HL-60 (cell line): Measurements from ENCODE around the gene TPK1.

ENCODE experiments used
- CTCF ChIP-seq: IDR thresholded peaks from one replicate; pipeline ENCODE4 v1.5.1; 2011; ENCODE audit warnings: low read length, control low read depth, inconsistent platforms; ENCODE audit not compliant: insufficient read depth
- GABPA ChIP-seq: IDR thresholded peaks from 2 replicates; pipeline ENCODE4 v1.6.1; 2012; ENCODE audit warnings: low read depth
- POLR2AphosphoS5 ChIP-seq: IDR thresholded peaks from 2 replicates; pipeline ENCODE4 v1.6.1; 2012; ENCODE audit warnings: low read depth
- REST ChIP-seq: IDR thresholded peaks from 2 replicates; pipeline ENCODE4 v1.6.1; 2012; ENCODE audit warnings: low read depth; ENCODE audit not compliant: insufficient replicate concordance
- SPI1 ChIP-seq: IDR thresholded peaks from 2 replicates; pipeline ENCODE4 v1.6.1; 2012; ENCODE audit warnings: low read depth, mild to moderate bottlenecking, borderline replicate concordance

- TF ChIP-seq CTCF, result no peak
- no peak for TF ChIP-seq POLR2AphosphoS5
- TF ChIP-seq REST, result no peak
- TF ChIP-seq GABPA, result no peak
- TF ChIP-seq SPI1, result no peak
Observed at GRCh38 chr7:144488977-144489376, 346.9 kb downstream of the TPK1 start.
